ENCODE measurements around the gene RGS6.

The RGS6 gene

GRCh38 chr14:72553656-72554055 is 621.4 kb downstream of the RGS6 start:
- no peak for DNase-seq (ENCODE audit: low spot score)

DNA sequence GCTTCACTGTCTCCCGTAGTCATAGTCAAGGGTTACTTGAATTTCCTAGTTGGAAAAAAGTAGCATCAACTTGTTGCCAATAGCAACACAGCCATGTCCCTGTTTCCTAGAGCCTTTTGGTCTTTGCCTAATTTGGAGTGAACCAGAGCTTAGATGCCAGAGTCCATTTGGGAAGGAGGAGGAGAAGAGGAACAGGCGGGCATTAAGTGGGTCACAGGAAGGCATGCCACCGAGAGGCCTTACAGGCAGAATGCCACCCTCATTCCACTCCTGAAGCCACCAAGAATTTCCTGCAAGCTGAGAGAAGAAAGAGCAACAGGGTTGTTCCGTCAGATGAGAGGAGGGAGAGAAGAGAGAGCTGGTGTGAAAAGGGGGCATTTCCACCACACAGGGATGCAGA is 622.2 kb downstream of the RGS6 start:
- DNase-seq (ENCODE audit: low spot score): no peak

DNA sequence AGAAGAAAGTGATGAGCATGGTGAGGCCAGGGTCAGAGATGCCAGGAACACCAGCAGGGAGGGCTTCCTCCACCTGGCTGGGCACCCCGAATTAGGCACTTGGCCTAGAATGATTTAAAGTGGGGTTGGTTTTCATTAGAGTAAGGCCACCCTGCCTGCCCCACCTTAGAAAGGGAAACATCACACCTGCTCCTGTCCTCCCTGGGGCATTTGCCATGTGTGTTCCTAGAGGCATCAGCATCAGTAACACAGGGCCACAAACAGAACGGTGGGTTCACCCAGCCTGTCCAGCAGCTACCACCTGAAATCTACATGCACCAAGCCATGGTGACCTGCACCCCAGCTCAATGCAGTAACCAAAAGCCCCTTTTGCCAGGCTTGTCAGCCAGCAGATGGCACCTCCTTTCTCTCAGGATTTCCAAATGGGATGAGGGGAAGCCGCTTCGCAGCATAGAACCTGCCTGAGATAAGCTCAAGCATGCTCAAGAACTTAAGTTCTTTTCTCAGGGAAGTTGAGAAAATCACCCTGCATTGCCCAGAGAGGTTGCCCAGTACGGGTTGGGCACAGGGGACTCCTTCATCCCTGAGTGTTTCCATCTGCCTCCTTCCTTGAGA is 622.9 kb downstream of the RGS6 start:
- DNase-seq (ENCODE audit: low spot score): no peak

GRCh38 chr14:72555609-72556000 is 623.4 kb downstream of the RGS6 start:
- no peak for DNase-seq (ENCODE audit: low spot score)

DNA sequence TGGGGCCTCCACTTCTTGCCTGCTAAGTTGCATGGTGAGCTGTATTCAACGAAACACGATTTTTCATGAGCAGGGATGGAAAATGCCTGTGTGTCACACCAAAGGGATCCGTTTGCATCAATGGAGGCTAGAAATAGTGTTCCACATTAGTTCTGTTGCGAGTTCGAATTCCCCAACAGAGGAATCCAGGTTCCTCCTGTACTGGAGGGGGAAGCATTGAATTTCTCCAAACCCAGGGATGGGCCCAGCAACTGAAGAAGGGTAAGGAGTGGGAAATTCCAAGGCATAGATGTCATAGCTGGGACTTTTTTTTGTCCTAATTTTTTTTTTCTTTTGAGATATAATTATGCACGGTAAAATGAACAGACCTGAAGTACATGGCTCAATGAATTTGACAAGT is 625.4 kb downstream of the RGS6 start:
- no peak for DNase-seq (ENCODE audit: low spot score)

DNA sequence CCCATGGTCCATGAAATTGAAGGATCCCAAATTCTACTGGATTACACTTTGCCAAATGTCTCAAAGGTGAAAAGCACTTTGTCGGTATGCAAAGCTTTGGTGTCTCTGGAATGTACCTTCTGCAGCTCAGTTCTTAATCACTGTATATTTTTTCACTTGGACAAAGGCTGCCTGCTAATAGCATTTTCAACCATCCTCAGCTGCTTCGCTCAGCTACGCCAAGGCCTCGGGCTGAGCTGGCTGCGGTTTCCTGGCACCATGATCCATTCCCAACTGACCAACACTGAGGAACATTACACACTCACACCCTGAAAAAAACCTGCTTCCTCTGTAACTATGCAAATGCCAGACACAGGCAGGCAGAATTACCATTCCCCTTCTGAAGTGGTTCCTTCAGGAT is 626.5 kb downstream of the RGS6 start:
- DNase-seq (ENCODE audit: low spot score): no peak

- DNase-seq (ENCODE audit: low spot score): no peak
Observed at GRCh38 chr14:72559202-72559601, 627.0 kb downstream of the RGS6 start.

- DNase-seq (ENCODE audit: low spot score): no peak
Observed at GRCh38 chr14:72559669-72560255, 627.5 kb downstream of the RGS6 start.

GRCh38 chr14:72560331-72560730 is 628.1 kb downstream of the RGS6 start:
- DNase-seq (ENCODE audit: low spot score): no peak

DNA sequence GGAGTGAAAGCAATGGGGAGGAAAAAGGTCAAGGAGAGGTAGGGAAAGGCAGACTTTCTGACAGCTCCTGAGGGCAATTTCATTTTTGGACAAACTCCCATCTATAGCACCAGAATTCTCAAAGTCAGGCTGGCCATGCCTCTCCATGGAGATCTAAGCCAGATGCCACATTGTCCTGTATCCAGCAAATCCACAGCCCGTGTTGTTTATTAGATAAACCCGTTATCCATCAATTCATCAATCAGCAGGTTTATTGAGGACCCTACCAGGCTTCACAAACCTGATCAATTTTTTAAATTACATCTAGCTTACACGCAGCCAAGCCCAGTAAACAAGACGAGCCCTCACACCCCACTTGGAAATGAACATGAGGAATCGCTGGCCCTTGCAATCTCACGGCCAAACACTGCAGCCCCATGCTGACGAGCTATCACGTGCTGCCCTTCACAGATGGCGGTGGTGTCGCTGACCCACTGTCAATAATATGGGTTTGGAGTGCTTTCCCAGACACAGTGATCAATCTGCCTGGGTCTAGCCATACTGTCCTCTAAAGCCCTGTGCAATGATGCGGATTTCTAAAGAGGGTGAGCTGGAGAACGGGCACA is 628.8 kb downstream of the RGS6 start:
- no peak for DNase-seq (ENCODE audit: low spot score)

DNA sequence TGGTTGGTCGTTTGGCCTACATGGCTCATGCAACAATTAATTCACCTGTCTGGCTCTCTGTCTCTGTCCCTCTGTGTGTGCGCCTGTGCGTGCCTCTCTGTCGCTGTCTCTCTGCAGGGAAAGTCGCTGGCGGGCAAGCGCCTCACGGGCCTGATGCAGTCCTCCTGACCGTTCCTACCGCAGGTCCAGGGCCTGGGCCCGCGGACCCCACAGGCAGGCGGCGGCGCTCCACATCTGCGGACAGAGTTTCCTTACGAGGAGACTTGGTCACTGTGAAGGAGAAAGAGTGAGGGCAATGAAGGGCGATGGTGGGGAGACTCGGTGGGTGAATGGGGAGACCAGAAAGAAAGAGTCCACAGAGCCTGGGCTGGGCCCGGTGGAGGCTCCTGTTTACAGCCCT is 630.1 kb downstream of the RGS6 start:
- no peak for DNase-seq (ENCODE audit: low spot score)

DNA sequence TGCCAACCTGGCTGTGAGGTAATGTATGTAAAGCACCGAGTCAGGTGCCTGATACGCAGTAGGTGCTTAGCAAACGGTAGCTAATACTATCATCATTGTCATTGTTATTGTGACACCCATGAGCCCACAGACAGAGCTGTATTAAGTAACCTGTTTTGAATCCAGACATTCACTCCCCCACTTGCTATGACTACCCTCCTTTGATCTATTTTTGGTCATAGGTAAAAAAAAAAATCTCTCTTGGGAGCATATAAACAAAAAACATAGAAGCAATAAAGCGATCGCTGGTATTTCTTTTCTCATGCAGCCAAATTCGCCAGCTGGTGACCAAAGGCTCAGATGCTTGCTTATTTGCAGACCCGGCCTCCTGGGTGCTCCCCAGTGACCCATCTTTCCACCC is 631.4 kb downstream of the RGS6 start:
- DNase-seq (ENCODE audit: low spot score): no peak

DNA sequence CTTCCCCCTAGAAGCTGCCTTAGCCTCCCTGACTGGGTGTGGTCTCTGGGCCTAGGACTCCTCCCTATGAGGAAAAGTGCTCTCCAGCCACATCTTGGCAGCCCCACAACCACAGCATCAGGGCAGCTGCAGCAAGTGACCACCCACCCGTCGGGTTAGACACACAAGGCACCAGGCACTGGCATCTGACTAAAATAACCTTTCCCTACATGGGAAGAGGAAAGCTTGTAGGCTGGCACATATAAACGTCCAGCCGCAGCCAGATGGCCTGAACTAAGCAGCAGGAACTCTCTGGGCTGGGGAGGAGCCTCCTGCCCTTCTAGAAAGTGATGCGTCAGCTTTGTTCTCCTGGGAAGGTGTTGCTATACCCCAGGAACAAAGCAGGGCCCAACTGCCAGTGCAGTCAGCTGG is 632.9 kb downstream of the RGS6 start:
- no peak for DNase-seq (ENCODE audit: low spot score)

DNA sequence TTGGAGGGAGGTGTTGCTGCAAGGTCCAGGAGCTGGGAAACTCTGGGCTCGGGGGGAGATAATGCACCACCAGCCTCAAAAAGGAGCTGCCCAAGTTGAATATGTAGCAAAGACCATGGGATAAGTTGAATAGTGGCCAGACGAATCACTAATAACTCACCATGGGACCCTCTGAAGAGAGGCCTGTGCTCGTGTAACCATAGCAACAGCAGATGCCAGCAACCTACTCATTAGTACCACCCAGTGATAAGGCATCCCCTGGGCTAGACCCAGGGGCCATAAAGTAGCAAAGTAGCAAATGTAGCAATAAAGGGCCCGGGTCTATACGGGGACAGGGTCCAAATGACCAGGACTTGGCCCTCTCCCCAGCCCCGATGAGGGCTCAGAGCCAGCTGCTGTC is 633.7 kb downstream of the RGS6 start:
- DNase-seq (ENCODE audit: low spot score): no peak

DNA sequence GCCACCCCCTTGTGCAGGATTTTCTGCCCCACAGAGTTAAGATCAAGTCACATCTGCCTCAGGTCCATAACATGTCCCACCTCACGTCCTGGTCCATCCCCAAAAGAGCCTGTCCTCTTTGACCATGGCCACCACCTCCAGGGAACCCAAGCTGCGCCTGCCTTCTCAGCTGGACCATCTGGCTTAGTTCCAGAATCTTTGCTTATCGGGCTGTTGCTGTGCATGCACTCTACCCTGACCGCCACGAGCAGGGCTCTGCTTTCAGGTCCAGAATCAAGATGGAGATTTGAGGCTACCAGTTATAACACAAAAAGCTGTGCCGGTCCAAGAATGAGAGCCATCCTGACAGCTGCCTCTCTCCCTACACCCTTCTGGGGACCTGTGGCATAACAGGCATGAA is 635.0 kb downstream of the RGS6 start:
- DNase-seq (ENCODE audit: low spot score): no peak

DNA sequence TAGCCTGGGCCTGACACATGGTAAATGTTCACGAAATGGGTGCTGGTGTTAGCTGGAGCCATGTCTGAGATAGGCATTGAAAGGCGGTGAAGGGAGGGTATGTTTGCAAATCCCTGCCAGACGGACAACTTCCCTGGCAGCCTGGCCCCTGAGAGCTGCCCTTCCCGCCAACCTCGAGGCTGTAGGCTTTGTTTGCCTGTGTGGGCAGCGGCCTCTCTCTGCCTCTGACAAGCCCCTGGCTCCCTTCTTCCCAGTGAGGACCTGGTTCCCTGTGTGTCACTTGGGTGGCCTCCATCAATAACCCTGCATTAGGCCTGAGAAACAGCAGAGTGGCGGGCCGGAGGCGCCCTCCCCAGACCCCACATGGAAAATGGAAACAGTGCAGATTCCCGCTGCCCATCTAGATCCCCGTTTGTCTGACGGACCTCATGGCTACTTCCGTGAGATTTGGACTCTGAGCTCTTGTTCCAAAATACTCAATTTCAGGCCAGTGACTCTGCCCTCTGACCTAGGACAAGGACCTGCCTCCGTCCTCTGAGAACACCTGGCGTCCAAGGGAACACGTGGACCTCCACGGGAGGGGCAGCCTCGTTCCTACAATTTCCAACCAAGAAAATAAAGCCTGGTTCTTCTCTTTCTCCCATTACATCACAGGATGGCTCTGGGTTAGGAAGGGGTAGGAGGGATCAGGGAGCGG is 636.2 kb downstream of the RGS6 start:
- no peak for DNase-seq (ENCODE audit: low spot score)

- no peak for DNase-seq (ENCODE audit: low spot score)
Observed at GRCh38 chr14:72573725-72574417, 641.6 kb downstream of the RGS6 start.

GRCh38 chr14:72574715-72575114 is 642.5 kb downstream of the RGS6 start:
- DNase-seq (ENCODE audit: low spot score): no peak

GRCh38 chr14:72576258-72576657 is 644.0 kb downstream of the RGS6 start:
- DNase-seq (ENCODE audit: low spot score): no peak

DNA sequence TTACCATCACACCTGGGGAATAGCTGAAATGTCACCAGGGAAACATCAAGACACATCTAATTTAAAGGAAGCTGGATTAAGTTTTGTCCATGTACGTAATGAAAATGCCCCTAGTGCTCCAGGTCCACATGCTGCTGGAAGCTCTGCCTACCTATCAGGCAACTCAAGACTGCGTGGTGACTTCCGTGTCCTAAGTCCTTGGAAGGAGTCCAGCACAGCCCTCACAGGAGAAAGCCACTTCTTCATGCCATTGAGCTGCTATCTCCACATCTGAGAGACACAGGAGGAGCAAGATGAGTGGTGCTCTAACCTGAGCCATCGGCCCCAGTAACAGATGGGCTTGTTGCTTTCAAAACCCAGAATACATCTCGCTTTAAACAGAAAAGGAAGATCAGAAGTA is 645.3 kb downstream of the RGS6 start:
- no peak for DNase-seq (ENCODE audit: low spot score)

DNA sequence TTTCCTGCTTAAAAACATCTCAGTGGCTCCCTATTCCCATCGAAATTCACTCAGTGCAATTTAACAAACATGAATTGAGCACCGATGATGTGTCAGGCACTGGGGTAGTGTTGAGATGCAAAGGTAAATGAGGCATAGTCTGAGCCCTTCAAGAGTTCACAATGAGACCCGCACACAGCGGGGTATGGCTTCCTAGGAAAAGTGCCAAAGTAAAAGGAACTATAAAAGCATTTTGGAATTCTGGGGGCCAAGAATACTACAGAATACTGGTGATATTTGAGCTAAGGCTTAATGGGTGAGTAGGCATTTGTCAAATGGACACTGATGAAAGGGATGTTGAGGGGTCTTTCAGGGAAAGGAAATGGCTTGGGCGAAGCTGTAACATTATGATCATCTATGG is 646.3 kb downstream of the RGS6 start:
- DNase-seq (ENCODE audit: low spot score): no peak

DNA sequence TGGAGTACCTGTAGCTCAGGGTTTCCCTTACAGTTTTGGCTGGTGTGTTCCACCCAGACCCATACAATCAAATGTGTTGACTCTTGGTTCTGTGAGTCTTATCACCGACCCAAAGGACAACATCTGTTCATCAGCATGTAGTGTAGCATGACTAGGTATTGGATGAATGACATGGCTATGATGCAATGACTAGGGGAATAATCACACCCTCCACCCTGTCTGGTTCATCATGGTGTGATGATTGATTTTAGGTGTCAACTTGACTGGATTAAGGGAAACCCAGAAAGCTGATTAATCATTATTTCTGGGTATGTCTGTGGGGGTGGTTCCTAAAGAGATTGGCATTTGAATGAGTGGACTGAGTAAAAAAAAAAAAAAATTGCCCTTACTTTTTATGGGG is 650.4 kb downstream of the RGS6 start:
- DNase-seq (ENCODE audit: low spot score): no peak

Measured in left forelimb (tissue), 1 donor.